AG09309 (cell line): ENCODE data around the gene SLC37A4.

ENCODE experiments used
- DNase-seq: peaks from one replicate; pipeline ENCODE4 v3.0.0-alpha.2; 2010; ENCODE audit warnings: low read depth
- H3K4me3 ChIP-seq: 2 replicates; pipeline ENCODE4 v1.5.1; 2011; ENCODE audit warnings: mild to moderate bottlenecking, low read depth, low read length, moderate library complexity; ENCODE audit not compliant: control insufficient read depth
- CTCF ChIP-seq: IDR thresholded peaks from 2 replicates; pipeline ENCODE4 v1.5.1; 2011; ENCODE audit warnings: mild to moderate bottlenecking, low read depth, low read length, inconsistent platforms; ENCODE audit not compliant: insufficient read depth, control insufficient read depth; ENCODE audit errors: missing control alignments

The SLC37A4 gene

GRCh38 chr11:119011476-119012053 lies 19.1 kb downstream of the SLC37A4 start:
- DNase-seq, result no peak
- H3K4me3 ChIP-seq, result no peak overlapping the region
- TF ChIP-seq CTCF, result no peak

- no peak for TF ChIP-seq CTCF
- no peak overlapping the region for H3K4me3 ChIP-seq
- DNase-seq, result no peak
Measured at GRCh38 chr11:119006656-119007055, 24.0 kb downstream of the SLC37A4 start.

GRCh38 chr11:119000906-119001305 lies 29.8 kb downstream of the SLC37A4 start:
- no peak for DNase-seq
- no peak for TF ChIP-seq CTCF
- no peak overlapping the region for H3K4me3 ChIP-seq

- TF ChIP-seq CTCF, result no peak
- peak; percentile 18 for DNase-seq
- H3K4me3 ChIP-seq, result peak overlapping the region; percentile 98
Measured at GRCh38 chr11:118998822-118999221, 31.9 kb downstream of the SLC37A4 start.

- DNase-seq, result no peak
- H3K4me3 ChIP-seq, result peak overlapping the region; percentile 98
- TF ChIP-seq CTCF, result no peak
Measured at GRCh38 chr11:118998388-118998717, 32.3 kb downstream of the SLC37A4 start.

- peak within 1 kb of the TSS; percentile 98 for H3K4me3 ChIP-seq
- no peak for TF ChIP-seq CTCF
- peak; percentile 35 for DNase-seq
Measured at GRCh38 chr11:118997627-118998387, 32.9 kb downstream of the SLC37A4 start, which contains the start of gene CENATAC. Gene CENATAC (plus strand): TSS chr11:118998138. CDS start chr11:118998198, 60 bp downstream.
